HG02870 (cell line): ENCODE data around the gene NPSR1.
A peak's percentile ranks its signal among the peaks of the same experiment; 100 is the strongest.
"Not testable (repeated sequence)": the region's sequence is repeated elsewhere in the genome, so short reads cannot be mapped to it uniquely, and the experiment has no call there.

Experiments
- ATAC-seq: cut with Tn5 transposase; IDR thresholded peaks from one replicate; pipeline ENCODE4 v1.9.1; 2021; ENCODE audit warnings: mild to moderate bottlenecking, moderate library complexity; ENCODE audit not compliant: unreplicated experiment

The NPSR1 gene

DNA sequence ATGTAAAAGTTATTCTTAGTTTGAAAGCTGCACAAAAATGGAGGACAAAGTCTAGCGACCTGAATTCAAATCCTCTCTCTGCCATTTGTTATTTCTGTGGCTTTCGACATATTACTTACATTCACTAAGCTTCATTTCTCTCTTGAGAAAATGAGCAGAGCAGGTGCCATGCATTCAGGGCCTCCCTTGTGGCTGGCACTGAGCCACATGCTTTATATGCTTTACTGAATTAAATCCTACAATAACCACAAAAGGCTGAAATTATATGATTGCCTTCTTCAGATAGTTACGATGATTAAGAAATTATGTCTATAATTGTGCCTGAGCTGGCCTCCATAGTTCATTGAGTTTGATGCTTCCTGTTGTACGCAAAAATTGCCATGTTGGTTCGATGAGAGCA is 98.7 kb downstream of the NPSR1 start:
- no peak for ATAC-seq

DNA sequence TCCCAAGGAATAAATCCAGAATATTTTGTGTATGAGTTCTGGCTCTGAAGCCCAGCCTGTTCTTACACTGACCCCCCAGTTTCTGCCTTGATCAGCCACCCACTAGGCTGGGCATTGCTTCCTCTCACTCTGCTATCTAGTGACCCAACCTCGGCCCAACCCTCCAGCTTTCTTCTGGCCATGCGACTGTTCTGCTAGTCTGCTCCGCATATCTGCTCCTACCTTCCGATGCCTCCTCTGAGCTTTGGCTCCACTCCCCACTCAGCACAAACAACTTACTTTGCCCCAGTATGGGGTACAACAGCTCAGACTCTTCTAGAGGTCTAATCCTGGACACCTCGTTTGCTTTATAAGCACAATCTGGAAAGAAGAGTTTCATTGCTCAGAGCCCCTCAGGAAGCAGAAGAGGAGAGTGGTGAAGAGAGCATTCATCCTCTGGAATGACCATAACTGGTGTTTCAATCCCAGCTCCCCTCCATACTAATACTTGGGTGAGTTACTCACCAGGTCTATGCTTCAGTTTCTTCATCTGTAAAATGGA is 99.6 kb downstream of the NPSR1 start:
- ATAC-seq, result no peak

DNA sequence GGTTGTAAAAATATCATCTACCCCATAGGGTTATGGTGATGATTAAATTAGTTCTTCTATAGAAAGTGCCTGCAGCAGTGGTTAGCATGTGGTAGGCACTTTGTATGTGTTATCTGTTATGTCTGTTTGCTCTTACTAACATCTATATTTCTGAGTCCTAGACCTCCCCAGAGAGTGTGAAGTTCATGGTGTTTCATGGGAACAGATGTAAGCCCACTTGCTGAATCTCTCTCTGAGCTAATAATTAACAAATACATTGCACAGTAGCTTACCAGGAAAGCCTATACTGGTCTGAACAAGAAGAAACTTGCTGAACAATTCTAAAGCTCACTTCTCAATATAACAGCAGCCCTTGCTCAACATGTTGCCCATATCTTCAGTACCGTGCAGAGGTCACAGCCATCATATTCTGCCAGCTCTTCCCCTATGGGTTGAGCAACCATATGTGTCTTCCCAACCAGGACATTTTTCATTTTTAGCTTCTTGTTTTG is 100.1 kb downstream of the NPSR1 start:
- no peak for ATAC-seq

DNA sequence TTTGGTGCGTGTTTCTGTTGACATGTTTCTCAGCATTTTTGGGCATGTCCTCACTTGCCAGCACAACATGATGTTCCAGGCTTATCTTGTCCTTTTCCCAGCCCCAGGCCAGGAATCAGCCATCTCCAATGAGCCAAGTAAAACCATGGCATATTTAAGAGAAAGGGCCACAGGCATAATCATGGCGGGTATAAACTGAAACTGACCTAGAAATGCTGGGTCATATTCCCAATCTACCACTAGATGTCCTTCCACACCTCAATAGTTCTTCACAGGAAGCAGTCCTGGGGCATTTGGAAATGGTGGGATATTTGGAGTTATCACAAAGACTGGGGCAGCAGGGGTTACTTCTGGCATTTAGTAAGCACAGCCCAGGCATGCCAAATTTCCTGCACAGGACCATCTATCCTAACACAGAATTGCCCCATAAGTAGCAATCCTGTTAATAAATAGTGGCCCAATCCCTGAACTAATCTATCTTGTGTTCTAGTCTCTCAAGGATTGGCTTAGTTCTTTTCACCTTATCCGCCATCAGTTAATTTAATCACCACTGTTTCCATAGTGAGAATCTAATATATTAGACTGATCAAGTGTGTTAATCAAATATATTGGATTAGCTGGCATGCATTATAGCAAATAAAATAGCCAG is 101.6 kb downstream of the NPSR1 start:
- ATAC-seq, result peak; percentile 60

DNA sequence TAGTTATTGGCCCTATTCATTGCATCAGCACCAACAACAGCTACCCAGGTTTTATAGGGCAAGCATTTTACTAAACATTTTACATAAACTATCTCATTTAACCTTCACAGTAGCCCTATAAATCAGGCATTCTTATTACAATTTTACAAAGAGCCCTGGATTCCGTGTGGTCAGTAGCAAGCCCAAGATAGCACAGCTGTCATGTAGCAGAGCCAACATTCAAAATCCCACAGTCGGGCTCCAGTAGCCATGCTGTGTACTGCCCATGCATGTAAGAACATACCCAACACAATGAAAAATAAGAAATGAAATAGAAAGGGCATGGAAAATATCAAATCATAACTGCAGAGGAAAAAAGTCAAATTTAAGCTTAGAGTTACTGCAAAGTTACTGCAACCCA is 102.3 kb downstream of the NPSR1 start:
- no peak for ATAC-seq

DNA sequence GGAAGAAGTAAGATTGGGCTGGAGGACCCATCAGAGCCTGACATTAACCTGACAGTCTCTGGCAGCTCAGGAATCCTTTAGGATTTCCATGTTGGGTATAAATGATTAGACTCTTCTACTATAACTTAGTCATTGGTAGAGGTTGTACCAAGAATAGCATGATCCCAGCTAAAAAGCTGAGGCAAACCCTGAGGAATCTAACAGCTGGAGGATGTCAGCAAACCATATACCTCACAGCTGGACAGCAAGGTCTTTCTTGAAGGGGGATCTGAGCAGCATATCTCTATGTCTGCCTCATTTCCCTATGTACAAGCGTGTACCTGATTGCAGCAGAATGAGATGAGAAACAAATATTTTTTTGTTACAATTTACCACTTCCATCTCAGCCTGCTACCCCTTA is 103.2 kb downstream of the NPSR1 start:
- ATAC-seq, result no peak

DNA sequence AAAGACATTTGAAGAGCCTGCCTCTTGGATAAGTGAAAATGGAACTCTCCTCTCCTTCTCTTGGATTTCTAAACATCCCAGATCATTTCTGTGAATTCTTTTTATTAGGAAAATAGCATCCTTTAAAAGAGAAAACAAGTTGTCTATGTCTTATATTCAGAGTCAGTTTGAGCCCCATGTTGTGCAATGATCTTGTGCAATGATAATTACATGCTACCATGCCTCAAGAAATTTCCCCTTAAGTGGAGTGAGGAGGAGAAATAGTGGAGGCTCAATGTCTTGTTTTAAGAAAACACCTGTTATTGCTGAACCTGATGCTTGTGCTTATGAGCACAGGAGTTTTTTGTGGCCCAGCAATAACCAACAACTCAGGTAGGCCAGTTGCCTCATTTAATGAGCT is 103.6 kb downstream of the NPSR1 start:
- ATAC-seq, result no peak

DNA sequence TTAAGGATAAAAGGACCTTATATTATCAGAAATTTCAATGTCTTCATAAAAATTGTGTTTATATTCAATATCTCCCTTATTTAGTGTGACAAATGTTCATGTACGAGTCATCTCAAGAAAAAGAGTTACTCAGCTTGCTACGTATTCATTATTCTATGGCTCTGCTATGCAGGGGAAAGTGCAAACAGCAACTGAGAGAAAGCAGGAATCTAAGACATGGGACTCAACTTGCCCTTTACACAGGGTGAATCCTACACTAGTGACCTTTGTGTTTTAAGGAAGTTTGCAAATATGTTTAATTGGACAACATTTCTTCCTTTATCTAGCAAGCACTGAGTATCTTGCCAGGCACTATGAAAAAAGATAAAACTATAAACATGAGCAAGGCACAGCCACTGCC is 104.7 kb downstream of the NPSR1 start:
- no peak for ATAC-seq

DNA sequence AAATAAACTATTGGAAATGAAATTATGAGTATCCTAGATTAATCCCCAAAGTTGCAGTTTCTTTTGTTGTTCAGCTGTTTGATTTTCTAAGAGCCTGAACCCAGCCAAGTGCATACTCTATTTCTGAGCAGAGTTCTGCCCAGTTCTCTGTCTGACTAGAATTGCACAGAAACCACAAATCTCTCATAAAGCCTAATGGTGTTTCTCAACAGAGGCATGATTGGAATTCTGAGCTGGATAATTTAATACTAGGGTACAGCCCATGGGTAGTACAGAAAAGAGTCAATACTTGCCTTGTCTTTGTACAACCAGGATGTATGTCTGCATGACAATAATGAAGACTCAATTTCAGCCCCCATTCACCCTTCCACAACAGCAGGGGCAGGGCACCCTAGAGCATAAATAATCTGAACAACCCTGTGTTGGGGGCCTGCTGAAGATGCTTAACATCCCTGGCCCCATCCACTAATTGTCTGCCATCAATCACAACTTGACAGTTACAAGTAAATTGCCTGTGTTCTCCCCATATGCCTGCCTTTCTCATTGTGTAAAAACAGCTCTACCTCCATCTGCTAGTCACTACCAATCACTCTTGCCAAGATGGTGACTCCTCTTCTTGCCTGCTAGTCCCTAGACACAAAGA is 114.4 kb downstream of the NPSR1 start:
- ATAC-seq, result no peak

DNA sequence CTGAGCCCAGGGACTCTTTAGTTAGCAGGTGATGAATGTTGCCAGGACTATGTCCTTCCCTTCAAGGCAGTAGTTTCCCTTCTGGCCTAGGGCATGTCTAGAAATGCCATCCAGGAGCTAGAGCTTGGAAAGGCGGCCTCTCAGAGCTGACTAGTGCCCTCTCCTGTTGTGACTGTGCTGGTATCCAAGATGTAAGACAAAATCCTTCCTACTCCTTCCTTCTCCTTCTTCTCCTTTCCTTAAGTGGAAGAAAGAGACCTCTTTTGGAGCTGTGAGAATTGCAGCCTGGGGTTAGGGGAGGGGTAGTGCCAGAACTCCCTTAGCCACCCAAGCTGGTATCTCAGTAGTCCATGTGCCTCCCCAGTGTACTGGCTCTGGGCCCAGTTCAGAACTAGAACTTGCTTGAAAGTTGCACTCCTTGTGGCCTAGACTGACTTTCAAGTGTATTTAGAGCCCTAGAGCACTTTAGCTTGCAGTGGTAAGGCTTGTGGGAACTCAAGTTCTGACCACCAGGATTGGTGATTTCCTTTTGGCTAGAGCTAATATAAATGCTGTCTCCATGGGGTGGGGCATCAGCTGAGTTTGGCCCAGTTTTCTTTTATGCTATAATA is 118.8 kb downstream of the NPSR1 start:
- ATAC-seq, result no peak

DNA sequence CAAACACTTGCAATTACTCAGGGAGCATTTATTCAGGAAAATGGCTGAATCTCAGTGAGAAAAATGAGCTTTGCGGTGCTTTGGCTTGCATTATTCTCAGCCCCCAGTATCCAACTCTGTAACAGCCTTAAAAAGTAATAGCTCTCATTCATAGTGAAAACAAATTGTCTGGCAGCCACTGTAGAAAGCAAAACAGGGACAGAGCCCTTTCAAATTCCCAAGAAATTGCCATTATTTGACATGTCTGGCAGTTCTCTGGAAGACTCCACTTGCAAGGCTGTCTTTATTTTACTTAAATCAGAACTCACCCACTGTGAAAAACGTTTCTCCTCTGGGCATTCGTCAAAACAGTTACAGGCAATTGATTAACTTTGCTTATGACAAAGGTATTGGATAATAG is 122.5 kb downstream of the NPSR1 start:
- no peak for ATAC-seq

DNA sequence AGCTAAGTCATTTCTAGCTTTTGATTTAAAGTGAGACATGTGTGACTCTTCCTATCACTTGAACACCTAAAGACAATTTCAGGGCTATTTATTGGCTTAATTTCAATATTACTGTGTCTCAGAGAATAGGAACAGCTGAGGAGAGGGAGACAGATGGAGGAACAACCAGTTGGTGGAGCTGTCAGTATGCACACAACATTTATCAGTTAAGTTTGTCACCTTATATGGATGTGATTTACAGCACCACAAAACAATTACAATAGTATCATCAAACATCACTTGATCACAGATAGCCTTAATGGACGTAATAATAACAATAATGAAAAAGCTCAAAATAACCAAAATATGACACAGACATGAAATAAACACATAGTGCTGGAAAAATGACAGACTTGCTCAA is 129.6 kb downstream of the NPSR1 start:
- no peak for ATAC-seq

DNA sequence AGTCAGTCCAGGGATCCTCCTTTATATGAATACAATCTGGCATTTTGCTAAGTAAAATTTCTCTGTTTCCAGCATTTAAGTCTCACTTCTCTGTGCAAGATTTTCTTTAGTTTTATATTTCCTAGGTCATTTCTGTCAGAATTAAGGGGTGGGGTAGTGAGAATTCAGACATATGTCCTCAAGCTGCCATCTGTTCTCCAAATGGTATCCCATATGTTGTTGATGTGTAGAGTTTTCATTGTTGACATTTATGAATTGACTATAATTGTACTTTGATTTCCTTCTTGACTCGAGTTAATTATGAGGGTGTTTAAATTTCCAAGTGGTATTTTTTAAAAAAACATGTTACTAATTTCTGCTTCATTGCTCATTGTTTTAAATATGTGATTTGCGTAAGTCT is 148.8 kb downstream of the NPSR1 start:
- no peak for ATAC-seq

DNA sequence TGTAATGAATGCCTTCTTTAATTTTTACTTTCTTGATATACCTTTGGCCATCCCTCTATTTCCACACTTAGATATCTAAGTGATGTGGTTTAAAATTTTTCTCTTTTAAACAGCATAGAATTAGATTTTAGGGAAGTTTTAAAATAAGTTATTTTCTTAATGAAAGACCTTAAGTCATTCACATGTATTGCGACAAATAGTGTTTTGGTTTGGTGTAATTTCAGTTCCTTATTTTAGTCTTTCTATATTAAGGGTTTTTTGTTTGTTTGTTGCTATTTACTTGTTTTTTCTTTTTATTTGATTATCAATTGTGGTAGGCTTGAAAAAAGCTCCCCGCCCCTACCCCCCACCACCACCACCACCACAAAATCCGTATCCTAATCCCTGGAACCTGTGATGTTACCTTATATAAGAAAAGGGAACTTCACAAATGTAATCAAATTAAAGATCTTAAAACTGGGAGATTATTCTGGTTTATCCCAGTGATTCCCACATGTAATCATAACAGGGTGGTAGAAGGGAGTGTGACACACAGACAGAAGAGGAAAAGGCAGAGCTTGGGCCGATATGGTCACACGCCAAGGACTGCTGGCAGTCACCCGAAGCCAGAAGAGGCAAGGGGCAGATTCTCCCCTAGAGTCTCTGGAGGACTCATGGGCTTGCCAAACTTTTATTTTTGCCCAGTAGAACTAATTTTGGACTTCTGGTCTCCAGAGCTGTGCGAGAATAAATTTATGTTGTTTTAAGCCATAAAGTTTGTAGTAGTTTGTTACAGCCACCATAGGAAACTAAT is 149.7 kb downstream of the NPSR1 start:
- no peak for ATAC-seq

DNA sequence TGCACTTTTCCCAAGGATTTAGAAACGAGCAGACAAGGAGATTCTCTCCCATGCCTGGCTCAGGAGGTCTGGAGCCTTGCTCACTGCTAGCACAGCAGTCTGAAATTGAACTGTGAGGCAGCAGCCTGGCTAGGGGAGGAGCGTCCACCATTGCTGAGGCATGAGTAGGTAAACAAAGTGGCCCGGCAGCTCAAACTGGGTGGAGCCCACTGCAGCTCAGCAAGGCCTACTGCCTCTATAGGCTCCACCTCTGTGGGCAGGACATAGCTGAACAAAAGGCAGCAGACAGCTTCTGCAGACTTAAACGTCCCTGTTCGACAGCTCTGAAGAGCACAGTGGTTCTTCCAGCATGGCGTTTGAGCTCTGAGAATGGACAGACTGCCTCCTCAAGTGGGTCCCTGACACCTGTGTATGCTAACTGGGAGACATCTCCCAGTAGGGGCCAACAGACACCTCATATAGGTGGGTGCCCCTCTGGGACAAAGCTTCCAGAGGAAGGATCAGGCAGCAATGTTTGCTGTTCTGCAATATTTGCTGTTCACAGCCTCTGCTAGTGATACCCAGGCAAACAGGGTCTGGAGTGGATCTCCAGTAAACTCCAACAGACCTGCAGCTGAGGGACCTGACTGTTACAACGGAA is 156.3 kb downstream of the NPSR1 start:
- not testable (repeated sequence) for ATAC-seq

DNA sequence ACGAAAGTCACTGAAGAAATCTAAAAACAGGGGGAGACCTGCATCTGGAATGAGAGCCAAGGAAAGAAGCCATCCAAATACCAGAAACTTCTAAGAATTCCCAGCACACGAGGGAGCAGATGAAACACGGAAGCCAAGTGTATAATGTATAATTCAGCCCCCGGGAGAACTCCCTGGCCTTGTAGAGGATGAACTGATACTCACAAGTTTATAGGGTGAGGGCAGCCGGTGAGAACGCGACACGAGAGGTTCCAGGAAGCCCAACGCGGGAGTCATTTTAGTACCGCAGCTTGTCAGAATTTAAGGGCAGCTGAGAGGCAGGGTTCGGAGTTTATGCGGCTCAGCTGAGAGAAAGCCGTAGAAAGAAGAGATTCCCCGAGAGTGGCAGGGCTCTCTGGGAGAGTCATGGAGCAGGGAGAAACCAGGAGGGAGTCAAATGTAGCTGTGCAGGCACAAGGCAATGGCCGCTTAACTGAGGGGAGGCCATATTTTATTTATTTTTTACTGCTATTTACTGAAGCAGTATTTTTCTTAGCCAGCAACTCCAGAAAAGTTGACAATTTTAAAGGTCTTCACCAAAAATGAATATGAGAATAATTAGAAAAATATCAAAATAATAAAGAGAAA is 164.0 kb downstream of the NPSR1 start:
- ATAC-seq, result no peak

DNA sequence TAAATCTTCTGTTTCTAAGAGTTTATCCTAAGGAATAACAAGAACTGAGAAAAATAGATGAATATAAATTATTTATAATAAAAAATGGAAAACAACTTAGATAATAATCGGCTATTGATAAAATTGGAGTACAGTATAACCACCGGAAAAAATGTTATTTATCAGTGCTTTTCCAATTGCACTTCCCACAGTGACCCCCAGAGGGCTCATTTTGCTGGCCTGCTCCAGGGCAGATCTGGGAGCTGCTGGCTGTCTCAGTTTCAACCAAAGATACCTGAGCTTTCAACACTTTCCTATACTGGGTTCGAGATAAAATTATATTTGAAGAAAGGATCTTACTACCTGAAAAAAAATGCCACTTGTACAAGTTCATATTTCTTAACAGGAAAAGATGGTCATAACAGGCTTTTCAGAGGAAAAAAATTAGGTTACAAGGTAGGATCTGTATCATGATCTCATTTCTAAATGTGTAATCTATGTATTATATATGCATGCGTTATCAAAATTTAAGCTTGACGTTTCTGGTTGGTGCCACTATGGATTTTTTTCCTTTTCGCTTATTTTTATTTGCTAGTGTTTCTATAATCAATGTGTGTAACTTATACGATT is 165.7 kb downstream of the NPSR1 start:
- ATAC-seq, result peak; percentile 90

DNA sequence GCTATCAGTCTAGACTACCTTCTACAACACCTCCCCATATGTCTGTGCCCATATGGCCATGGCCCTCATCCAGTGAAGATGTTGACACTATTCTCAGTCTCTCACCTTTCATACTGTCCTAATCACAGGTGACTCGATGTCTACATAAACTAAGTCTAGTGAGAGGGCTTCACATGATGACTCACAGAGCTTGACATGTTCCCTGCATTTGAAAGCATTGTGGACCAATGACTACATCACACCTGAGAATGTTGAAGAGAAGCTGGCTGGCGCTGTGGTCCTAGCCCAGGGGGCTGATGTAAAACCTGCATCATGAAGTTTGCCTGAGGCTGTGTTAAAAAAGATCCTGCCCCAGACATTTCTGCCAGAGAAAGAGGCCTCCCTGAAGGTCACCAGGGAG is 167.2 kb downstream of the NPSR1 start:
- no peak for ATAC-seq

DNA sequence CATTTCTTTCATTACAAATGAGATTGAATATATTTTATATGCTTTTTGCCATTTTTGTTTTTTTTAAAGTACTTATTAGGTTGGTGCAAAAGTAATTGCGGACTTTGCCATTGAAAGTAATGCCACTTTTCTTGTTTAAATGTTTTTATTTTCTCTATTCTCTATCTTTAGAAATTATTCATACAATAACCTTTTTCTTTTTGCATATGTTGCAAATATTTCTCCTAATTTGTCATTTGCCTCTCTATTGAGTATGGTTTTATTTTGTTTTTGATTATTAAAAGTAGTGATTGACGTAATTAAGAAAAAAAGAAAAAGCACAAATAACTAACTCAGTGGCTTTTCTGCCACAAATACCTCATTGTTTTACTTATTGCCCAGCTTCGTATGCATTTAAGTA is 172.4 kb downstream of the NPSR1 start:
- ATAC-seq, result no peak

DNA sequence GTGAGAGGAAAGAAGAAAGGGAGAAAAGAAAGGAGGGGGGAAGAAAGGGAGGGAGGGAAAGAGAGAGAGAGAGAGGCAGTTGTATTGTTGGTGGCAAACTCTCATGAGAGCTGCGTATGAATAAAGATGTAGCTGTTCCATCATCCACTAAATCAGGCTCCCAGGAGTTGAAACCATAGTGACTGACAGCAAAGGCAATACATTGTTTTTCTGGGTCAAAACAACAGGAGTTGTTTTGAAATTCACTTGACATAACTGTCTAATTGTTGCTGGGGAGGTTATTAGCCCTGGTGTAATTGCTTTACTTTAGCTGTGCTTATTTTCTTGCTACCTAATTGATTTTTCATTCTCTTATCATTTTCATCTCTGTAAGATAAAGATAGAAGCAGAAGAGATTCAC is 173.4 kb downstream of the NPSR1 start:
- ATAC-seq, result no peak
